GM18502 (cell line): ENCODE data around the gene OSCP1.

Source experiments
- ATAC-seq: cut with Tn5 transposase; IDR thresholded peaks from one replicate; pipeline ENCODE4 v1.9.1; 2021; ENCODE audit warnings: mild to moderate bottlenecking; ENCODE audit not compliant: unreplicated experiment, poor library complexity

The OSCP1 gene

DNA sequence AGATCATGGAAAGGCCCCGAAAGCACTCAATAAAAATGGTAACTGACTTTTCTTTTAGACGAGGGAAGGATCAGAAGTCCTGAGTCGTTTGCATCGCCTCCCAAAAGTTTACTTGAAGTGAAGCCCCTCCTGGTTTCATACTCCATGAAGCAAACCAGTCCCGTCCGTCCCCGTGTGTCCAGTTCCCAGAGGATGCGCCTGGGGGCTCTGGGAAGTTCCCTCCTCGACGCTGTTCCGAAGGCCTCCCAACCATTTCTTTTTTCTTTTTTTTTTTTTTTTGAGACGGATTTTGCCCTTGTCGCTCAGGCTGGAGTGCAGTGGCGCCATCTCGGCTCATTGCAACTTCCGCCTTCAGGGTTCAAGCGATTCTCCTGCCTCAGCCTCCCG, 661 bp upstream of the OSCP1 start:
- no peak for ATAC-seq

DNA sequence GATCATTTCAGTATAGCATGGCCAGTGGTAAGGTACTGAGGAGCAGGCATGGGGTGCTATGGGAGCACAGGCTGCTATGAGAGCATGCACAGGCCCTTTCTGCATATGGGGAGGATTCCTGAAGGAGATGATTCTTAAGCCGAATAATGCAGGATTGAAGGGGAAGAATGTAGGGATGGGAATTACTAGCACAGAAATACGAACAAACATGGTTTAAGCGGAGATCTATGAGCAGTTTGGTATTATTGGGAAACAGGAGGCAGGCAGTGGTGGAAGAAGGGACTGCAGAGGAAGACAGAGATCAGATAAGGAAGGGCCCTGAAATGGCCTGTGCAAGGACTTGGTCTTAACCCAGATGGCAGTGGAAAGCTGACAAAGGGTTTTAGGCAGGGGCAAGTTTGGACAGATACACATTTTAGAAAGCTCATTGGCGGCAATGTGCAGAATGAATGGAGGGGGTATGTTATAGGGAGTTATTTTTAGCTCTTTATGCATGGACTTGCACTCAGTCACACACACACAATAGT, 1.7 kb downstream of the OSCP1 start:
- no peak for ATAC-seq

GRCh38 chr1:36447450-36447849, 2.8 kb downstream of the OSCP1 start:
- ATAC-seq: no peak

DNA sequence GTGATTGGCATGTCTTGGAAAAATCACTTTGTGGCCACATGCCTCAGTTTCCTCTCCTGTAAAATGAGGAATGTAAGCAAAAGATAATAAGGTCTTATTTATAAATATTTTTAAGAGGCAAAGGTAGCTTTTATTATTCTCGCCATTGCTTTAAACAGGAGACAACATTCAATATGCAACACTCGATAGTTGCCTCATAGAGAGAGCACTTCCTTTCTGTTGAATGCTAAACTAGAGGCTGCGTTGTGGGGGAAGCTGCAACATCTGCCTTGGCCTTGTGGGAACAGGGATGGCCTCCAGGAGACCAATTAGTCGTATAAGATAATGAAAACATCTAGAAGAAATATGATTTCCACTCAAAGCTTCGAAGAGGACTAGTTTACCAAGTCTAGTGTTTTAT, 3.5 kb downstream of the OSCP1 start:
- ATAC-seq: no peak

DNA sequence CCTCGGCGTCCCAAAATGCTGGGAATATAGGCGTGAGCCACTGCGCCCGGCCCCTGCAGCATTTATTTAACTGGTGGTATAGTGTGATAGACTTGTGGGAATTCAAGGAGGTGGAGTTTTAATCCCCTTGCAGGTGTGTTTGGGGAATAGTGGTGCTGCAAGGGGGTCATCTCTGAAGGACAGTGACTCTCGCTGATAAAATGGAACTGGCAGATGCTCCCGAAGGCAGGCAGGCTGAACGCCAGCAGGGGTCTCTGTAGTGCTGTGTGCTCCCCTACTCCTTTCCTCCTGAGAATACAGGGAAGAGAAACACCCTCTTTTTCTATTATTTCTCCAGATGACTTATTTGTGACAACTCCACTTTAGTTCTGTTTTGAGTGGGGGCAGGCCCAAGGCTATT, 4.0 kb downstream of the OSCP1 start:
- no peak for ATAC-seq

GRCh38 chr1:36443297-36443696, 7.0 kb downstream of the OSCP1 start:
- no peak for ATAC-seq

DNA sequence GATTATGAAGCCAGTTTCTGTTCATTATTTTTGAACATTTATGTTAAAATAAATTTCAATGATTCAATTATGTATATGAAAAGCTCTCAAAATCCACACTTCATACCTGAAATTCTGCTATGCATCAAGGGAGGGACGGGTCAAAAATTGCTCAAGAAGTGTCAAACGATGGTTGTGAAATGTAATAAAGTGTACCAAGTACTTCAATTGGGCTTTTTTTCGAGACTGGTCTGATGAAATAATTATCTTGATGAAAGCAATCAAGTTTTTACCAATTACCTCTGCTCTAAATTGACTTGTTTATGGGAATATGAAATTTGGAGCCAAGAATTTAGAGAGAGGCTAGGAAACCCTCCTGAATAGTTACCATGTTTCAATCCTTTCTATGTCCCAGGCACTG, 7.9 kb downstream of the OSCP1 start:
- no peak for ATAC-seq

GRCh38 chr1:36440646-36441045, 9.6 kb downstream of the OSCP1 start:
- ATAC-seq: no peak

- ATAC-seq: no peak
These were observed 10.2 kb downstream of the OSCP1 start for GRCh38 chr1:36440044-36440443.

DNA sequence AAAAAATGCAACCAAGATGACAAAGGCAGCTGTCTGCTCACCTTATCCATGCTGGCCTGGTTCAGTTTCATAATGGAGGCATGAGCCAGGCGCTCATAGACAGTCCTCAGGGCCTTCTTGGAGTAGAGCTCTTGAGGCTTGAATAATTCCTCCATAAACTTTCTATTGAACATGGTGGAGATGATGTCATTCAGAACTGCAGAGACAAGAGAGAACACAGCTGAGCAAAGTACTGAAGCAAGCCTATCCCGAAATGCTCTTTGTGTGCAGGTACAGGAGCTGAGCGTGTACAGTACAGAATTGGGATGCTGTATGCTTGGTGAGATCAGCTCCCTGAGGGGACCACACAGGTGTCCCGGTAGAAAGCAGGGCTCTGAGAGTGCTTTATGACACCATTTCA, 11.5 kb downstream of the OSCP1 start:
- ATAC-seq: no peak

- no peak for ATAC-seq
These were observed 13.4 kb downstream of the OSCP1 start for GRCh38 chr1:36436821-36437220.

DNA sequence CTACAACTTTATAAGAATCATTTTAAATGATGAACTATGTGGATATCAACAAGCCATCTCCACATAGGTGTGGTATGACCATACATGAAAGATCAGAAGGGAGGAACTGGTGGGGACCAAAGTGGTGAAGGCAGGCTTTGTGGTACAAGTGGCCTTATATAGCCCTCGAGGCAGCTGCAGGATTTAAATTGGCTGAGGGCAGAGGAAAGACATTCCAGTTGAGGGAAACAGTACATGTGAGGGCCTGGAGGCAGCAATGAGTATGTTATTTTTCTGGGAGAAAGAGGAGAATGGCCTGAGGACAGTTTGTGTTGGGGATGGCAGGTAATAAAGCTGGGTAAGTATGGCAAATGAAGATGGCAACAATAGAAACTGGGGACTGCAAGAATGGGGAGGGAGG, 17.1 kb downstream of the OSCP1 start:
- ATAC-seq: no peak

- ATAC-seq: no peak
These were observed 17.6 kb downstream of the OSCP1 start for GRCh38 chr1:36432616-36433015.

- ATAC-seq: no peak
These were observed 24.5 kb downstream of the OSCP1 start for GRCh38 chr1:36425791-36426190.

GRCh38 chr1:36421649-36422048, 28.6 kb downstream of the OSCP1 start:
- no peak for ATAC-seq

- ATAC-seq: no peak
These were observed 29.4 kb downstream of the OSCP1 start for GRCh38 chr1:36420836-36421317.

DNA sequence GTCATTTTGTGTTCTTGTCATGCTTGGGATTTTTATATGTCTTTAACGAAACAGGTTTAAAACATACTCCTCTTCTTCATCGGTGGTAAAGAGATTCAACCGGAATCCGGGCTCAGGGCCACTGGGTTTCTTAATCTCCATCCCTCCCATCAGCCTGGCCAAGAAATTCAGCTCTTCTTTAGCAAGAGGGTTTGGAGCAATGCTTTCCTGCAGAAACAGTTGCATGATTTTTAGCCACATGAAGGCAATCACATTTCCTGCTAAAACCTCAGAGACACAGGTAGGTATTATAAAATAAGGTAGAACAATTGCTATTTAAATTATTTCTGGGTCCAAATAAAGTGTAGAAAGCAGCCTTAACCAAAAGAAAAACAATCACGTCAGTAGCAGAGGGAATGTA, 29.8 kb downstream of the OSCP1 start:
- ATAC-seq: no peak

DNA sequence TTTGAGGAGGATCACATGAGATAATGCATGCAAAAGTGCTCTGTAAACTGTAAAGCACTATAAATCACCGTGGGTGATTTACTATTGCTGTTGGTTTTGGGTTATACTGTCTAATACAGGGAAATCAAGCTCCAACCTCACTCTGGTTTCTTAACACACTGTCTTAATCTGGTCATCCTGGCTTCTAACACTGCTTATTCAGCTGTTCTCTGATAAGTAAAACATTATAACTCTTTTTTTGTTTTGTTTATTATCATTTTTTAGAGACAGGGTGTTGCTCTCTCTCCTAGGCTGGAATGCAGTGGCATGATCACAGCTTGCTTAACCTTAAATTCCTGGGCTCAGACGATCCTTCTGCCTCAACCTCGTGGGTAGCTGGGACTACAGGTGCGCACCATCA, 30.7 kb downstream of the OSCP1 start:
- no peak for ATAC-seq

DNA sequence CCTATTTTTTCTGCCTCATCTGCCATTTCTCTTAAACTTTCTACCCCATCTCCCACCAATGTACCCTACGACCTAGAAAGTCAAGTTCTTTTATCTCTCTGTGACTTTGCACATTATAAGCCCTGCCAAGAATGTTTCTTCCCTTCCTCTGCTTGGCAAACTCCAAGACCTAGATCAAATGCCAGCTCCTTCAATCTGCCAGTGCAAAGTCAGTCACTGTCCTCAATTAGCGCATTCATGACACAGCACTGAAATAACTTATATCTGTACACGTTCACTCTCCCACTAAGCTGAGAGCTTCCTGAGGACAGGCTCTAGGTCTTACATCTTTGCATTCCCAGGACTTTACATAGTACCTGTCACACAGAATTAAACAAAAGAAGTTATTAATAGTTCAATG, 31.1 kb downstream of the OSCP1 start:
- no peak for ATAC-seq

GRCh38 chr1:36417931-36418330, 32.3 kb downstream of the OSCP1 start:
- no peak for ATAC-seq

- no peak for ATAC-seq
These were observed 34.5 kb downstream of the OSCP1 start for GRCh38 chr1:36415661-36416326.

DNA sequence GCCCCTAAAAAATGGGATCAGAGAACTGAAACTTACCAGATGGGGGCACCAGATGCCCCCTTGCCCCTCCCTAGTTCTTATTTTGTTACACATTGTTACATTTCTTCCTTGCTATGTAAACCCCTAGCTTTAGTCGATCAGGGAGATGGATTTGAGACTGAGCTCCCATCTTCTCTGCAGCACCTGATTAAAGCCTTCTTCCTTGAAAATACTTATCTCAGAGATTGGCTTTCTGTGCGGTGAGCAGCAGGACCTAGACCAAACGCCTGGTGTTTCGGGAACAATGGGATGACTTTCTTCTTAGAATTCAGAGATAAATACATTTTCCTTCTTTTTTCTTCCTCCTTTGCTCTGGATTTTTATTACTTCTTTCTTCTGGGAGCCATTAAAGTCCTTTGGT, 35.9 kb downstream of the OSCP1 start:
- ATAC-seq: no peak
